HEK293 (cell line): ENCODE measurements around the gene CEP83.
A peak's percentile ranks its signal among the peaks of the same experiment; 100 is the strongest.

ENCODE experiments used
- CTCF ChIA-PET: fragments of 350-600 bp; formaldehyde crosslinking; extraction: SDS; loops from one replicate; lab custom pipeline; 2021; ENCODE audit warnings: antibody characterized with exemption; lab: Yijun Ruan, JAX
- POLR2A ChIA-PET: fragments of 300-600 bp; formaldehyde crosslinking; extraction: SDS; loops from one replicate; lab custom pipeline; 2020; ENCODE audit warnings: antibody characterized with exemption, inconsistent platforms; lab: Yijun Ruan, JAX
- H3K27ac ChIP-seq: fragments of 200-500 bp; sonication (Bioruptor generic); 2 replicates; pipeline ENCODE4 v1.5.1; 2014; ENCODE audit warnings: low read depth, low read length, control low read depth, inconsistent platforms; ENCODE audit errors: extremely low read depth
- H3K36me3 ChIP-seq, 2 experiments: fragments of 200-500 bp in 1 of 2; sonication (Bioruptor generic) in 1 of 2; 1 replicate in 1 of 2; 2 replicates in 1 of 2; pipeline ENCODE4 v1.5.1; 2014 to 2017; ENCODE audit warnings: inconsistent platforms in 2 of 2, low read length in 2 of 2; ENCODE audit not compliant: control insufficient read depth in 2 of 2, insufficient read depth in 1 of 2
- H3K4me1 ChIP-seq: fragments of 200-500 bp; sonication (Bioruptor generic); 2 replicates; pipeline ENCODE4 v1.5.1; 2014; ENCODE audit warnings: mild to moderate bottlenecking, low read length, inconsistent platforms; ENCODE audit not compliant: control insufficient read depth, insufficient read depth
- H3K4me3 ChIP-seq: 2 replicates; pipeline ENCODE4 v1.5.1; 2011; ENCODE audit warnings: low read depth, mild to moderate bottlenecking, control low read depth, low read length, moderate library complexity
- H3K9me3 ChIP-seq: fragments of 200-500 bp; sonication (Bioruptor generic); 2 replicates; pipeline ENCODE4 v1.5.1; 2014; ENCODE audit warnings: low read depth, low read length, inconsistent platforms; ENCODE audit not compliant: control insufficient read depth, insufficient read depth
- ZEB2 ChIP-seq: fragments of 450-650 bp; formaldehyde crosslinking; IDR thresholded peaks from 2 replicates; pipeline ENCODE4 v1.5.1; 2016; ENCODE audit warnings: missing biosample characterization, missing genetic modification characterization
- ZNF184 ChIP-seq: fragments of 450-650 bp; IDR thresholded peaks from 2 replicates; pipeline ENCODE4 v1.5.1; 2018; ENCODE audit warnings: missing biosample characterization, mild to moderate bottlenecking, missing genetic modification characterization
- ZNF211 ChIP-seq: fragments of 450-650 bp; formaldehyde crosslinking; IDR thresholded peaks from 2 replicates; pipeline ENCODE4 v1.5.1; 2016; ENCODE audit warnings: low read depth, missing biosample characterization, missing genetic modification characterization
- ZNF24 ChIP-seq: fragments of 450-650 bp; formaldehyde crosslinking; IDR thresholded peaks from 2 replicates; pipeline ENCODE4 v1.5.1; 2016; ENCODE audit warnings: missing biosample characterization, missing genetic modification characterization
- ZNF391 ChIP-seq: fragments of 450-650 bp; formaldehyde crosslinking; IDR thresholded peaks from 2 replicates; pipeline ENCODE4 v1.5.1; 2016; ENCODE audit warnings: low read depth, missing biosample characterization, missing genetic modification characterization, borderline replicate concordance
- ZNF426 ChIP-seq: fragments of 450-650 bp; formaldehyde crosslinking; IDR thresholded peaks from 2 replicates; pipeline ENCODE4 v1.5.1; 2017; ENCODE audit warnings: missing biosample characterization, missing genetic modification characterization, mild to moderate bottlenecking, inconsistent platforms, moderate library complexity
- ZNF433 ChIP-seq: fragments of 450-650 bp; formaldehyde crosslinking; IDR thresholded peaks from 2 replicates; pipeline ENCODE4 v1.5.1; 2016; ENCODE audit warnings: missing biosample characterization, missing genetic modification characterization, low read depth
- ZNF473 ChIP-seq: fragments of 450-650 bp; formaldehyde crosslinking; IDR thresholded peaks from 2 replicates; pipeline ENCODE4 v1.5.1; 2017; ENCODE audit warnings: missing biosample characterization, missing genetic modification characterization
- ZNF501 ChIP-seq: fragments of 450-650 bp; formaldehyde crosslinking; IDR thresholded peaks from 2 replicates; pipeline ENCODE4 v1.5.1; 2016; ENCODE audit warnings: missing biosample characterization, missing genetic modification characterization
- ZNF529 ChIP-seq: fragments of 450-650 bp; formaldehyde crosslinking; IDR thresholded peaks from 2 replicates; pipeline ENCODE4 v1.5.1; 2017; ENCODE audit warnings: missing genetic modification characterization, missing biosample characterization; ENCODE audit not compliant: insufficient replicate concordance
- ZXDB ChIP-seq: fragments of 450-650 bp; formaldehyde crosslinking; IDR thresholded peaks from 2 replicates; pipeline ENCODE4 v1.5.1; 2016; ENCODE audit warnings: missing biosample characterization, missing genetic modification characterization
- TF ChIP-seq, protein P1 (sequence below): fragments of 450-650 bp; formaldehyde crosslinking; IDR thresholded peaks from 2 replicates; pipeline ENCODE4 v1.5.1; 2016; ENCODE audit warnings: missing biosample characterization, missing genetic modification characterization
- TF ChIP-seq, protein P2 (sequence below): fragments of 450-650 bp; formaldehyde crosslinking; IDR thresholded peaks from 2 replicates; pipeline ENCODE4 v1.5.1; 2016; ENCODE audit warnings: missing biosample characterization, missing genetic modification characterization

Gene CEP83

DNA sequence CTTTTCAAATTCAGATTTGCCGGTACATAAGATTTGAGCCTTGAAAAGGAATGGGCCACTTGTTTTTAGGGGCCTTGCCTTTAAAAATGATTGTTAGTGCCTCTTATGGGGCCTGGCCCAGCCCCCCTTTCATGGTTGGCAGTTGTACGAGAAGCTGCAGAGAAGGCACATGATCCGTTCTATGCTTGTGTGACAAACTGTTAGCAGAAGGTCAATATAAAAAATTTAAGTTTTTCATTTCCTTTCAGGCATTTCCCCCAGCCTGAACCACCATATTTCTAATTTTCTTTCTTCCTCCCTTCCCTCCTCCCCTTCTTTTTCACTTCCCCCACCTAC is 192.2 kb downstream of the CEP83 start (continued):
- no peak for TF ChIP-seq ZNF529 (tag by site-specific recombination)
- TF ChIP-seq ZXDB (tag by site-specific recombination) = no peak

DNA sequence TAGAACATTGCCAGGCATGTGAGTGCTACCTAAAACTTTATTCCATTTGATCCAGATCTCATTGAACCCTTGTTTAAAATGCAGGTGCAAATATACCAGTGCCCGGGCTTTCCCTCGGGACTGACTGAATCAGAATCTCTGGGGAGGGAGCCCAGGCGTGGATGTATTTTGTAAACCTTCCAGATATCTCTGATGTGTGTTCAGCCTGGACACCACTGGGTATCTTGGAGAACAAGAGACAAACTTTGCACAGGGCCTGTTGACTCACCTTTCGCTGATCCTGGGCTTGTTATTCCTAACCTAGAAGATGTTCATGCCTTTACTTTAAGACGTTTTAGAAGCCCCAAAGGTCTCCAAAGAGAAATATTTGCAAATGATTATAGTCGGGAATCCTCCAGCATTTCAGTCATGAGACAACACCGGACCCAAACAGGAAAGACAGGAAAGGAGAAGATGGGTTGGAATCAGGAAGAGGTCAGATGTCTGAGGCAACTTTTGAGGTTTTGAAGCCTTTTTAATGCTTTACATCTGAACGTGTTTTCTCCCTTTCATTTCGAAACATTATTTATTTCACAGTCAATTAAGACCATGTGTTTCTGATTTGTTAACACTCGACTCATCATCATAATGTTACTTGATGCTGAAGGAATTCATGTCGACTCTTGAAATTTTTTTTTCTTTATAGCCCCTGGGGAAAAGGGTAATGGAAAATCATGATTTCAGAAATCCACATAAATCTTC is 192.7 kb downstream of the CEP83 start:
- H3K9me3 ChIP-seq = no peaks in the 10 kb centered on the region
- peaks cover 3% of the 10 kb centered on the region for H3K4me1 ChIP-seq
- H3K27ac ChIP-seq = no peak overlapping the region
- POLR2A ChIA-PET = no interaction called here
- CTCF ChIA-PET = interaction anchor here (0.7 kb wide), 1 partner anchor 456 kb away, joined by 3 read pairs; no protein-coding TSS in a partner anchor
- H3K36me3 ChIP-seq = no peaks in the 10 kb centered on the region
- H3K4me3 ChIP-seq = no peak overlapping the region
- TF ChIP-seq, protein P1, sequence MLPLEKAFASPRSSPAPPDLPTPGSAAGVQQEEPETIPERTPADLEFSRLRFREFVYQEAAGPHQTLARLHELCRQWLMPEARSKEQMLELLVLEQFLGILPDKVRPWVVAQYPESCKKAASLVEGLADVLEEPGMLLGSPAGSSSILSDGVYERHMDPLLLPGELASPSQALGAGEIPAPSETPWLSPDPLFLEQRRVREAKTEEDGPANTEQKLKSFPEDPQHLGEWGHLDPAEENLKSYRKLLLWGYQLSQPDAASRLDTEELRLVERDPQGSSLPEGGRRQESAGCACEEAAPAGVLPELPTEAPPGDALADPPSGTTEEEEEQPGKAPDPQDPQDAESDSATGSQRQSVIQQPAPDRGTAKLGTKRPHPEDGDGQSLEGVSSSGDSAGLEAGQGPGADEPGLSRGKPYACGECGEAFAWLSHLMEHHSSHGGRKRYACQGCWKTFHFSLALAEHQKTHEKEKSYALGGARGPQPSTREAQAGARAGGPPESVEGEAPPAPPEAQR (tag by site-specific recombination) = no peak
- TF ChIP-seq ZEB2 (tag by site-specific recombination) = 0 out of 2 replicates have a peak, but pooled peaks have one; percentile 24
- TF ChIP-seq, all 188 proteins: peak for 1

DNA sequence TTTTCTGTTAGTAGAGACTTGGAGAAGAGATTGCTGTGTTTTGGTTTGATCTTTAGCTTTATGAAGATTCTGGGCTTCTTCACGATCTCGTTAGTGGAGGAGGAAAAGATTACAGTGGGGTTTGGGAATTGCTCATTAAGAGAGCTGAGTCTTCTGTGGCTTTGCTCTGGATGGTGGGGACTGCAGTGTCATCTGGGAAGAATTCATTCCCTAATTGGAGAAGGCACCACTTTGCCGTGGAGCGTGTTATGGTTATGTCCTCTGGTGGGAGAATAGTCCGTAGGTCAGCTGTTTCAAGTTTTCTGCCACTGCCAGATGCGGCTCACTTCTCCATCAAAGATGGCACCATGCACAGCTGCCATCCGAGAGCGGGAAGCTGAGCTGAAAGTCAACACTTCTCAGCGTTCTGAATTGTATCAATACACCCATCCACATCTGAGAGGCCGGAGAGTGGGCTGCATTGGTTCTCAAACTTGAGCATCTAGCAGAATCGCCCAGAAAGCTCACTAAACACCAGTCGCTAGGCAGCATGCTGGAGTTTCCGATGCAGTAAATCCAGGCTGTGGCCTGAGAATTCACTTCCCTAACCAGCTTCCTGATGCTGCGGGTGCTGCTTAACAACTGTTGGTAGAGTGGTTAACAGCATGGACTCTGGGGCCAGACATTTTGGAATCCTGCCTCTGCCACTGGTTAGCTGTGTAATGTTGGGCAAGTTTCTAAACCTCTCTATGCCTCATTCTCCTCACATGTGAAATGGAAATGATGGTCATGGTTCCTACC is 193.5 kb downstream of the CEP83 start:
- Histone ChIP-seq H3K36me3 (no peaks in the 10 kb centered on the region), H3K4me3 (no peak overlapping the region), H3K27ac (no peak overlapping the region), H3K9me3 (no peaks in the 10 kb centered on the region), H3K4me1 (peaks cover 5% of the 10 kb centered on the region)
- ChIA-PET POLR2A (no interaction called here), CTCF (interaction anchor here (0.7 kb wide), 1 partner anchor 455 kb away, joined by 3 read pairs; no protein-coding TSS in a partner anchor)
- TF ChIP-seq ZNF211 (tag by site-specific recombination) = no peak
- no peak for TF ChIP-seq ZNF433 (tag by site-specific recombination)
- no peak for TF ChIP-seq ZNF473
- no peak for TF ChIP-seq ZNF529 (tag by site-specific recombination)
- TF ChIP-seq ZNF184 (tag by site-specific recombination) = no peak
- TF ChIP-seq ZEB2 (tag by site-specific recombination) = no peak
- no peak for TF ChIP-seq ZNF24 (tag by site-specific recombination)
- TF ChIP-seq ZXDB (tag by site-specific recombination) = no peak
- TF ChIP-seq, protein P2, sequence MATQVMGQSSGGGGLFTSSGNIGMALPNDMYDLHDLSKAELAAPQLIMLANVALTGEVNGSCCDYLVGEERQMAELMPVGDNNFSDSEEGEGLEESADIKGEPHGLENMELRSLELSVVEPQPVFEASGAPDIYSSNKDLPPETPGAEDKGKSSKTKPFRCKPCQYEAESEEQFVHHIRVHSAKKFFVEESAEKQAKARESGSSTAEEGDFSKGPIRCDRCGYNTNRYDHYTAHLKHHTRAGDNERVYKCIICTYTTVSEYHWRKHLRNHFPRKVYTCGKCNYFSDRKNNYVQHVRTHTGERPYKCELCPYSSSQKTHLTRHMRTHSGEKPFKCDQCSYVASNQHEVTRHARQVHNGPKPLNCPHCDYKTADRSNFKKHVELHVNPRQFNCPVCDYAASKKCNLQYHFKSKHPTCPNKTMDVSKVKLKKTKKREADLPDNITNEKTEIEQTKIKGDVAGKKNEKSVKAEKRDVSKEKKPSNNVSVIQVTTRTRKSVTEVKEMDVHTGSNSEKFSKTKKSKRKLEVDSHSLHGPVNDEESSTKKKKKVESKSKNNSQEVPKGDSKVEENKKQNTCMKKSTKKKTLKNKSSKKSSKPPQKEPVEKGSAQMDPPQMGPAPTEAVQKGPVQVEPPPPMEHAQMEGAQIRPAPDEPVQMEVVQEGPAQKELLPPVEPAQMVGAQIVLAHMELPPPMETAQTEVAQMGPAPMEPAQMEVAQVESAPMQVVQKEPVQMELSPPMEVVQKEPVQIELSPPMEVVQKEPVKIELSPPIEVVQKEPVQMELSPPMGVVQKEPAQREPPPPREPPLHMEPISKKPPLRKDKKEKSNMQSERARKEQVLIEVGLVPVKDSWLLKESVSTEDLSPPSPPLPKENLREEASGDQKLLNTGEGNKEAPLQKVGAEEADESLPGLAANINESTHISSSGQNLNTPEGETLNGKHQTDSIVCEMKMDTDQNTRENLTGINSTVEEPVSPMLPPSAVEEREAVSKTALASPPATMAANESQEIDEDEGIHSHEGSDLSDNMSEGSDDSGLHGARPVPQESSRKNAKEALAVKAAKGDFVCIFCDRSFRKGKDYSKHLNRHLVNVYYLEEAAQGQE = no peak
- no peak for TF ChIP-seq ZNF501 (tag by site-specific recombination)
- no peak for TF ChIP-seq ZNF391 (tag by site-specific recombination)
- TF ChIP-seq ZNF426 (tag by site-specific recombination) = no peak
